ENCODE results near the gene PELI2. TPM values are rescaled to one million over a fixed set of nuclear protein-coding genes. Genes with fewer than 3 reads are reported as not detected.

PELI2 gene
- total RNA-seq, 1 experiment from 2014 or later = 23.5 TPM

DNA sequence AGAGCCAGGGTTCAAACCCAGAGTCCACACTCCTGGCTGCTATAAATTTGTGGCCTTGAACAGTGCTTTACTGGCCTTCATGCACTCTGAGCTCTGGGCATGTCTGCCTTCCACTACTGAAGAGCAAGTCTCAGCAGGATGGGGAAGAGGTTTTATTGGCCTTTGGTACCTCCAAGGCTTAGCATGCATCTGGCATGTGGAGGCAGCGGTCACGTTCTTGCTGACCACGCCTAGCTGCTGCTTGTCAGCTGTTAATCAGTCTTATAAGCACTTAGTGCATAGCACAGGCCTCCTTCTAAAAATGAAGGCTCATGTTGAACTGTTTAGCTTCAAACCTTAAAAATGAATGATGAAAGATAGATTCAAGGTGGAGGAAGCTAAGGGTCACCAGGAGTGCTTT is 177.5 kb downstream of the PELI2 start (continued):
- TF ChIP-seq NR2C2 (CRISPR knock-in tag; IDR thresholded peaks at IDR 0.05) (no peak), JAZF1 (CRISPR knock-in tag; IDR thresholded peaks at IDR 0.05) (no peak), ZNF396 (CRISPR knock-in tag; IDR thresholded peaks at IDR 0.05; ENCODE audit: borderline replicate concordance) (no peak), JUN (CRISPR knock-in tag; IDR thresholded peaks at IDR 0.05) (no peak), ETV6 (CRISPR knock-in tag; IDR thresholded peaks at IDR 0.05) (no peak), TCF7 (CRISPR knock-in tag; IDR thresholded peaks at IDR 0.05; ENCODE audit: low read depth) (no peak), NR3C1 (CRISPR knock-in tag; conservative IDR thresholded peaks at IDR 0.05; ENCODE audit: low read depth) (no peak), OVOL2 (CRISPR knock-in tag; IDR thresholded peaks at IDR 0.05; ENCODE audit: borderline replicate concordance) (no peak)
- TF ChIP-seq, protein P1, sequence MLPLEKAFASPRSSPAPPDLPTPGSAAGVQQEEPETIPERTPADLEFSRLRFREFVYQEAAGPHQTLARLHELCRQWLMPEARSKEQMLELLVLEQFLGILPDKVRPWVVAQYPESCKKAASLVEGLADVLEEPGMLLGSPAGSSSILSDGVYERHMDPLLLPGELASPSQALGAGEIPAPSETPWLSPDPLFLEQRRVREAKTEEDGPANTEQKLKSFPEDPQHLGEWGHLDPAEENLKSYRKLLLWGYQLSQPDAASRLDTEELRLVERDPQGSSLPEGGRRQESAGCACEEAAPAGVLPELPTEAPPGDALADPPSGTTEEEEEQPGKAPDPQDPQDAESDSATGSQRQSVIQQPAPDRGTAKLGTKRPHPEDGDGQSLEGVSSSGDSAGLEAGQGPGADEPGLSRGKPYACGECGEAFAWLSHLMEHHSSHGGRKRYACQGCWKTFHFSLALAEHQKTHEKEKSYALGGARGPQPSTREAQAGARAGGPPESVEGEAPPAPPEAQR (CRISPR knock-in tag; IDR thresholded peaks at IDR 0.05) = no peak
- TF ChIP-seq, protein P2, sequence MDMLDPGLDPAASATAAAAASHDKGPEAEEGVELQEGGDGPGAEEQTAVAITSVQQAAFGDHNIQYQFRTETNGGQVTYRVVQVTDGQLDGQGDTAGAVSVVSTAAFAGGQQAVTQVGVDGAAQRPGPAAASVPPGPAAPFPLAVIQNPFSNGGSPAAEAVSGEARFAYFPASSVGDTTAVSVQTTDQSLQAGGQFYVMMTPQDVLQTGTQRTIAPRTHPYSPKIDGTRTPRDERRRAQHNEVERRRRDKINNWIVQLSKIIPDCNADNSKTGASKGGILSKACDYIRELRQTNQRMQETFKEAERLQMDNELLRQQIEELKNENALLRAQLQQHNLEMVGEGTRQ (CRISPR knock-in tag; IDR thresholded peaks at IDR 0.05) = no peak
- TF ChIP-seq, protein P3, sequence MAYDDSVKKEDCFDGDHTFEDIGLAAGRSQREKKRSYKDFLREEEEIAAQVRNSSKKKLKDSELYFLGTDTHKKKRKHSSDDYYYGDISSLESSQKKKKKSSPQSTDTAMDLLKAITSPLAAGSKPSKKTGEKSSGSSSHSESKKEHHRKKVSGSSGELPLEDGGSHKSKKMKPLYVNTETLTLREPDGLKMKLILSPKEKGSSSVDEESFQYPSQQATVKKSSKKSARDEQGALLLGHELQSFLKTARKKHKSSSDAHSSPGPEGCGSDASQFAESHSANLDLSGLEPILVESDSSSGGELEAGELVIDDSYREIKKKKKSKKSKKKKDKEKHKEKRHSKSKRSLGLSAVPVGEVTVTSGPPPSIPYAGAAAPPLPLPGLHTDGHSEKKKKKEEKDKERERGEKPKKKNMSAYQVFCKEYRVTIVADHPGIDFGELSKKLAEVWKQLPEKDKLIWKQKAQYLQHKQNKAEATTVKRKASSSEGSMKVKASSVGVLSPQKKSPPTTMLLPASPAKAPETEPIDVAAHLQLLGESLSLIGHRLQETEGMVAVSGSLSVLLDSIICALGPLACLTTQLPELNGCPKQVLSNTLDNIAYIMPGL (CRISPR knock-in tag; IDR thresholded peaks at IDR 0.05) = no peak
- TF ChIP-seq, protein P4, sequence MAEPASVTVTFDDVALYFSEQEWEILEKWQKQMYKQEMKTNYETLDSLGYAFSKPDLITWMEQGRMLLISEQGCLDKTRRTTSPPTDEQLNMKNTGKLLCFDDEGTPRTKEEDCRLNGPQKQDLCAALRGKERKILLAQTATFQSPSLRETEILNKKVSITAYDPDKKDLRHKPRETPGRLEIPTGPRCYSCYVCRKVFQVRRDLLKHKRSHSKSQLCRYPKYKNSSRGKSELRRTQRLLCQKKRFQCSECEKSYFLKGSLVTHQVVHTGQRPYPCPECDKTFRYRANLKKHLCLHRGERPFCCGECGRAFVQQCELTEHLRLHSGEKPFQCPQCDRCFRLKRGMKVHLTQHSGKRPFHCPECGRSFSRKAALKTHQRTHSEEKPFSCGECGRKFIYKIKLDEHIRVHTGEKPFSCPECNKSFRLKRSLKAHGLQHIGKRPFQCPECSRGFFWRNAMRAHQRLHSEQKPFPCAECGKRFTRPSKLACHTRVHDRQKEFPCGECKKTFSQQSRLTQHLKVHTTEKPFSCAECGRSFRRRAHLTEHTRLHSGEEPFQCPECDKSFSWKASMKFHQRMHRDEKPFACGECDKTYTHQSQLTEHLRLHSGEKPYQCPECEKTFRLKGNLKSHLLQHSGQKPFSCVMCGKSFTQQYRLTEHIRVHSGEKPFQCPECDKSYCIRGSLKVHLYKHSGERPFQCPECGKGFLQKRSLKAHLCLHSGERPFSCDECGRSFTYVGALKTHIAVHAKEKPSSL (CRISPR knock-in tag; conservative IDR thresholded peaks at IDR 0.05) = no peak

DNA sequence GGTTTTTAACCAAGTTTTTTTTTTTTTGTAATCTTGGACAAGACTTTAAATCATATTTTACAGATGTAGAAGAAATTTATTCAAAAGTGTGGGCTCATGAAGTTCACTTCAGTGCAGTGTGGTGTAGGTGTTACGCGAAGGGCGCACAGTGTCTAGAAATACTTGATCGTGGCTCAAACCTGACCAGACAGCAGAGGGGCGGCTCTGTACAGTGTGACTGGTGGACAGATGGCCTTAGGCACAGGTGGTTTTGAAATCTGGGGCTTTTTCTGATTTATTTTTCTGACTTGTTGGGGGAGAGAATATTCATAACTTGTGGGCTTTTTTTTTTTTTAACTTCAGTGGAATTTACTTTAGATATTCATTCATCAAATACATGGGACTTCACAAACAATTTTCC is 179.2 kb downstream of the PELI2 start:
- ChIA-PET CTCF (no interaction called here), POLR2A (interaction anchor here (0.7 to 1.3 kb wide), 2 partner anchors 114 to 565 kb away, joined by 4 to 5 read pairs; no protein-coding TSS in a partner anchor)
- TF ChIP-seq, protein P5, sequence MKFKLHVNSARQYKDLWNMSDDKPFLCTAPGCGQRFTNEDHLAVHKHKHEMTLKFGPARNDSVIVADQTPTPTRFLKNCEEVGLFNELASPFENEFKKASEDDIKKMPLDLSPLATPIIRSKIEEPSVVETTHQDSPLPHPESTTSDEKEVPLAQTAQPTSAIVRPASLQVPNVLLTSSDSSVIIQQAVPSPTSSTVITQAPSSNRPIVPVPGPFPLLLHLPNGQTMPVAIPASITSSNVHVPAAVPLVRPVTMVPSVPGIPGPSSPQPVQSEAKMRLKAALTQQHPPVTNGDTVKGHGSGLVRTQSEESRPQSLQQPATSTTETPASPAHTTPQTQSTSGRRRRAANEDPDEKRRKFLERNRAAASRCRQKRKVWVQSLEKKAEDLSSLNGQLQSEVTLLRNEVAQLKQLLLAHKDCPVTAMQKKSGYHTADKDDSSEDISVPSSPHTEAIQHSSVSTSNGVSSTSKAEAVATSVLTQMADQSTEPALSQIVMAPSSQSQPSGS (CRISPR knock-in tag; IDR thresholded peaks at IDR 0.05; ENCODE audit: borderline replicate concordance, low read depth) = no peak
- no peak for TF ChIP-seq TEAD4 (CRISPR knock-in tag; IDR thresholded peaks at IDR 0.05)
- TF ChIP-seq SOX15 (CRISPR knock-in tag; IDR thresholded peaks at IDR 0.05) = no peak
- Mint-ChIP-seq H3K27me3 (ENCODE audit: low read depth) (no peaks in the 10 kb centered on the region), H3K36me3 (0 out of 2 replicates have a peak, but pooled peaks cover 3% of the 10 kb centered on the region), H3K4me1 (peaks cover 3% of the 10 kb centered on the region), H3K27ac (no peak overlapping the region; the same call in 1 of the 2 replicates), H3K9me3 (no peaks in the 10 kb centered on the region), H3K4me3 (no peak overlapping the region)
- no peak for ATAC-seq
- no peak for DNase-seq (ENCODE audit: low spot score)

DNA sequence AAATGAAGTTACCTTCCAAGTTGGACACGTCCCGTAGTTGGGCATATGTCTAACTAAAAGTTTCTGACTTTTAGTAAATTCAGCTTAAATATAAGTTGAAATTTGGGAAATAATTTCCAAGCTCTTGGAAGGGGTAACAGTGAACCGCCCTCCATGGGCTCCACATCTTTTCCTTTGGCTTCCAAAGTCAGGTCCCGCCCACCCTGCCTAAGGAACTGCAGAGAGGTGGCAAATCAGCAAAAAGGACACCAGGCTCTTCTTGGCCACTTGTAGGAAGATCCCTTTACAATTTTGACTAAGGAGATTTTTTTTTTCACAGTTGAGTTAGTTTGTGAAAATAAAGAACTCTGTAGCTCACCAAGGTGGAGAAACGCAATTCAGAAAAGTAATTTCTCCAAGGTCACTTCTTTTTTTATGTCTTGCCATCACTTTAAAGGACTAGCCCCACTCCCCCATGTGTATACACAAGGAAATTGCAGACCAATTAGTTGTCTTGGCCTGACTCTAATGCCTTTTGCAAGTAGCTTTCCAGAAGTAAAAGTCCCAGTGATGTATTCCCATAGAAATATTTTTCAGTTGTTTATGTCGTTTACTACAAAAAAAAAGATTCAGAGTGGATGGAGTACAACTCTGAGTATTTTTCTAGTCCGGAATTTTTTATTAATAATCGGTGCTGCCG is 181.2 kb downstream of the PELI2 start:
- H3K4me1 Mint-ChIP-seq = peaks cover 4% of the 10 kb centered on the region
- ATAC-seq (peak; percentile 52), DNase-seq (ENCODE audit: low spot score) (no peak)
- CTCF ChIA-PET = interaction anchor here (0.8 to 2.7 kb wide), 6 partner anchors 12 to 567 kb away, joined by 3 to 7 read pairs (median 4); no protein-coding TSS in a partner anchor
- H3K27me3 Mint-ChIP-seq (ENCODE audit: low read depth) = no peaks in the 10 kb centered on the region
- POLR2A ChIA-PET = no interaction called here
- H3K36me3 Mint-ChIP-seq = 0 out of 2 replicates have a peak, but pooled peaks cover 3% of the 10 kb centered on the region
- H3K9me3 Mint-ChIP-seq = no peaks in the 10 kb centered on the region
- no peak overlapping the region for H3K4me3 Mint-ChIP-seq
- H3K27ac Mint-ChIP-seq = no peak overlapping the region
- TF ChIP-seq, protein P6, sequence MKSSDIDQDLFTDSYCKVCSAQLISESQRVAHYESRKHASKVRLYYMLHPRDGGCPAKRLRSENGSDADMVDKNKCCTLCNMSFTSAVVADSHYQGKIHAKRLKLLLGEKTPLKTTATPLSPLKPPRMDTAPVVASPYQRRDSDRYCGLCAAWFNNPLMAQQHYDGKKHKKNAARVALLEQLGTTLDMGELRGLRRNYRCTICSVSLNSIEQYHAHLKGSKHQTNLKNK (CRISPR knock-in tag; IDR thresholded peaks at IDR 0.05) = no peak
- TF ChIP-seq ZNF121 (CRISPR knock-in tag; IDR thresholded peaks at IDR 0.05) (no peak), ETV6 (CRISPR knock-in tag; IDR thresholded peaks at IDR 0.05) (no peak), HMGA2 (CRISPR knock-in tag; IDR thresholded peaks at IDR 0.05) (no peak), ZNF396 (CRISPR knock-in tag; IDR thresholded peaks at IDR 0.05; ENCODE audit: borderline replicate concordance) (no peak), USF1 (CRISPR knock-in tag; IDR thresholded peaks at IDR 0.05) (no peak), FOXJ3 (CRISPR knock-in tag; IDR thresholded peaks at IDR 0.05; ENCODE audit: borderline replicate concordance) (no peak), TP53 (CRISPR knock-in tag; IDR thresholded peaks at IDR 0.05) (no peak), FOXP1 (CRISPR knock-in tag; IDR thresholded peaks at IDR 0.05; ENCODE audit: borderline replicate concordance) (no peak)
- TF ChIP-seq, protein P3 (CRISPR knock-in tag; IDR thresholded peaks at IDR 0.05) = no peak

Data from WTC11 (cell line).